A673 (cell line): ENCODE measurements around the gene NPFF. TPM values are rescaled to one million over a fixed set of nuclear protein-coding genes. Genes with fewer than 3 reads are reported as not detected.

Experiments used
- BruUV-seq: library from RNA; stranded (reverse); fragments of 400-500 nt; replicated peaks from 2 replicates; lab custom pipeline; 2021; lab: Mats Ljungman, UMichigan
- CTCF ChIA-PET: fragments of 300-600 bp; sonication (Branson Sonifier 250); formaldehyde crosslinking; loops from one replicate; lab custom pipeline; 2022; ENCODE audit warnings: antibody characterized with exemption; lab: Charles Lee
- POLR2A ChIA-PET: fragments of 300-600 bp; sonication (Branson Sonifier 250); formaldehyde crosslinking; loops from one replicate; lab custom pipeline; 2022; ENCODE audit warnings: antibody characterized with exemption; ENCODE audit not compliant: low non-redundant PET; lab: Charles Lee
- DNase-seq: peaks from one replicate; pipeline ENCODE4 v3.0.0-alpha.2; 2015; ENCODE audit warnings: low spot score
- H3K27ac ChIP-seq: fragments of 200-600 bp; sonication (generic); 2 replicates; pipeline ENCODE4 v1.5.1; 2016; ENCODE audit warnings: mixed run types, low read depth, mild to moderate bottlenecking, mixed read lengths, antibody characterized with exemption, low read length; ENCODE audit not compliant: poor library complexity, severe bottlenecking
- H3K27me3 ChIP-seq: fragments of 200-600 bp; sonication (generic); replicated peaks from 2 replicates; pipeline ENCODE4 v1.6.1; 2017; ENCODE audit warnings: mixed run types, low read depth, mild to moderate bottlenecking, mixed read lengths, antibody characterized with exemption, low read length; ENCODE audit not compliant: insufficient read depth, poor library complexity
- H3K36me3 ChIP-seq: fragments of 200-600 bp; sonication (generic); 2 replicates; pipeline ENCODE4 v1.6.1; 2016; ENCODE audit warnings: mixed run types, mild to moderate bottlenecking, mixed read lengths, antibody characterized with exemption, low read length; ENCODE audit not compliant: insufficient read depth, poor library complexity, severe bottlenecking
- H3K4me1 ChIP-seq: fragments of 200-600 bp; sonication (generic); 2 replicates; pipeline ENCODE4 v1.6.1; 2017; ENCODE audit warnings: mixed run types, mild to moderate bottlenecking, mixed read lengths, antibody characterized with exemption, low read length; ENCODE audit not compliant: insufficient read depth, poor library complexity, severe bottlenecking
- H3K4me3 ChIP-seq: fragments of 200-600 bp; sonication (generic); 2 replicates; pipeline ENCODE4 v1.5.1; 2016; ENCODE audit warnings: low read depth, mixed run types, mild to moderate bottlenecking, mixed read lengths, low read length; ENCODE audit not compliant: poor library complexity, severe bottlenecking
- H3K9me3 ChIP-seq: fragments of 200-600 bp; sonication (generic); 2 replicates; pipeline ENCODE4 v1.6.1; 2016; ENCODE audit warnings: mixed run types, low read depth, mild to moderate bottlenecking, mixed read lengths, antibody characterized with exemption, low read length; ENCODE audit not compliant: poor library complexity, severe bottlenecking
- CTCF ChIP-seq: fragments of 300-800, 200-600 bp; sonication (generic); conservative IDR thresholded peaks from 2 replicates; pipeline ENCODE4 v1.5.1; 2017; ENCODE audit warnings: low read depth, mild to moderate bottlenecking, antibody characterized with exemption, low read length, moderate library complexity, mixed read lengths
- EZH2 ChIP-seq: fragments of 200-600 bp; sonication (generic); IDR thresholded peaks from 2 replicates; pipeline ENCODE4 v1.6.1; 2017; ENCODE audit warnings: borderline replicate concordance, low read depth, mild to moderate bottlenecking, mixed read lengths, antibody characterized with exemption, low read length; ENCODE audit not compliant: poor library complexity, severe bottlenecking
- intact Hi-C: fragments of 100-400 bp; cut with micrococcal nuclease; formaldehyde crosslinking; loops from one replicate; pipeline ENCODE4 v1.10.0; 2022; ENCODE audit not compliant: unreplicated experiment
- total RNA-seq: library from RNA; stranded (reverse); gene quantifications from 2 replicates; pipeline ENCODE4 v1.2.3, GENCODE V29; 2021

NPFF gene
- total RNA-seq, 1 experiment from 2014 or later: not detected

GRCh38 chr12:53463802-53464560 is 43.3 kb downstream of the NPFF start:
- peaks cover 8% of the 10 kb centered on the region for H3K4me1 ChIP-seq
- POLR2A ChIA-PET: interaction anchor here (0.6 to 0.7 kb wide), 2 partner anchors 18 to 309 kb away, joined by 3 to 6 read pairs; no protein-coding TSS in a partner anchor
- H3K36me3 ChIP-seq: peaks cover 99% of the 10 kb centered on the region
- intact Hi-C loops: loop anchor here (5.0 kb wide), 1 partner anchor 442 kb away; no protein-coding TSS in a partner anchor
- no peaks in the 10 kb centered on the region for H3K27me3 ChIP-seq
- CTCF ChIA-PET: no interaction called here
- TF ChIP-seq CTCF (no peak), EZH2 (no peak)
- no peaks in the 10 kb centered on the region for H3K9me3 ChIP-seq
- BruUV-seq: no TSS peak
- DNase-seq: no peak
- H3K27ac ChIP-seq: no peak overlapping the region
- no peak overlapping the region for H3K4me3 ChIP-seq

GRCh38 chr12:53462935-53463334 is 44.3 kb downstream of the NPFF start:
- H3K36me3 ChIP-seq: peaks cover 99% of the 10 kb centered on the region
- no peak for DNase-seq
- intact Hi-C loops: loop anchor here (5.0 kb wide), 1 partner anchor 441 kb away; no protein-coding TSS in a partner anchor
- peaks cover 8% of the 10 kb centered on the region for H3K4me1 ChIP-seq
- no peak overlapping the region for H3K4me3 ChIP-seq
- no TSS peak for BruUV-seq
- TF ChIP-seq CTCF (no peak), EZH2 (no peak)
- ChIA-PET CTCF (no interaction called here), POLR2A (no interaction called here)
- H3K9me3 ChIP-seq: no peaks in the 10 kb centered on the region
- H3K27me3 ChIP-seq: no peaks in the 10 kb centered on the region
- H3K27ac ChIP-seq: no peak overlapping the region

GRCh38 chr12:53461591-53461990 is 45.7 kb downstream of the NPFF start:
- no peaks in the 10 kb centered on the region for H3K9me3 ChIP-seq
- H3K27ac ChIP-seq: no peak overlapping the region
- intact Hi-C loops: loop anchor here (5.0 kb wide), 1 partner anchor 439 kb away; no protein-coding TSS in a partner anchor
- H3K4me3 ChIP-seq: no peak overlapping the region
- no peak for DNase-seq
- H3K27me3 ChIP-seq: no peaks in the 10 kb centered on the region
- H3K4me1 ChIP-seq: peaks cover 8% of the 10 kb centered on the region
- CTCF ChIA-PET: no interaction called here
- POLR2A ChIA-PET: no interaction called here
- no peak for TF ChIP-seq CTCF
- TF ChIP-seq EZH2: no peak
- BruUV-seq: no TSS peak
- H3K36me3 ChIP-seq: peaks cover 99% of the 10 kb centered on the region
